HG03354 (cell line): ENCODE results near the gene PGM2.
"Not testable (repeated sequence)": the region's sequence is repeated elsewhere in the genome, so short reads cannot be mapped to it uniquely, and the experiment has no call there.

Experiments
- ATAC-seq: cut with Tn5 transposase; IDR thresholded peaks from one replicate; pipeline ENCODE4 v1.9.1; 2021; ENCODE audit warnings: mild to moderate bottlenecking; ENCODE audit not compliant: unreplicated experiment, poor library complexity, severe bottlenecking

The PGM2 gene

GRCh38 chr4:37816006-37816405 is 10.5 kb upstream of the PGM2 start:
- ATAC-seq: no peak

GRCh38 chr4:37816719-37817118 is 9.8 kb upstream of the PGM2 start:
- ATAC-seq: no peak

- no peak for ATAC-seq
These were observed 7.7 kb upstream of the PGM2 start for GRCh38 chr4:37818752-37819151.

GRCh38 chr4:37820458-37820857 is 6.0 kb upstream of the PGM2 start:
- ATAC-seq: not testable (repeated sequence)

GRCh38 chr4:37821953-37822605 is 4.4 kb upstream of the PGM2 start:
- ATAC-seq: no peak

- ATAC-seq: not testable (repeated sequence)
These were observed 985 bp upstream of the PGM2 start for GRCh38 chr4:37825501-37825900.

GRCh38 chr4:37825968-37826294 is 555 bp upstream of the PGM2 start:
- ATAC-seq: peak; percentile 6

GRCh38 chr4:37827030-37827685 is 672 bp downstream of the PGM2 start:
- peak; percentile 57 for ATAC-seq

GRCh38 chr4:37827802-37828321 is 1.4 kb downstream of the PGM2 start:
- ATAC-seq: no peak

GRCh38 chr4:37828843-37829242 is 2.4 kb downstream of the PGM2 start:
- no peak for ATAC-seq

- no peak for ATAC-seq
These were observed 4.2 kb downstream of the PGM2 start for GRCh38 chr4:37830640-37831039.

GRCh38 chr4:37835031-37835430 is 8.5 kb downstream of the PGM2 start:
- no peak for ATAC-seq

- ATAC-seq: no peak
These were observed 9.3 kb downstream of the PGM2 start for GRCh38 chr4:37835806-37836205.

GRCh38 chr4:37836274-37836673 is 9.8 kb downstream of the PGM2 start:
- ATAC-seq: no peak

- no peak for ATAC-seq
These were observed 10.5 kb downstream of the PGM2 start for GRCh38 chr4:37836838-37837440.

GRCh38 chr4:37837446-37837845 is 11.0 kb downstream of the PGM2 start:
- no peak for ATAC-seq

- ATAC-seq: no peak
These were observed 12.9 kb downstream of the PGM2 start for GRCh38 chr4:37839426-37839825.

GRCh38 chr4:37844204-37844603 is 17.7 kb downstream of the PGM2 start:
- no peak for ATAC-seq

- no peak for ATAC-seq
These were observed 18.7 kb downstream of the PGM2 start for GRCh38 chr4:37845201-37845600.

- ATAC-seq: no peak
These were observed 20.9 kb downstream of the PGM2 start for GRCh38 chr4:37847311-37847884.

- ATAC-seq: no peak
These were observed 25.9 kb downstream of the PGM2 start for GRCh38 chr4:37852376-37852775.
